HG03469 (cell line): ENCODE results near the gene CCNQ.

Experiments
- ATAC-seq: cut with Tn5 transposase; IDR thresholded peaks from one replicate; pipeline ENCODE4 v1.9.1; 2021; ENCODE audit warnings: mild to moderate bottlenecking, moderate library complexity, moderate number of reproducible peaks; ENCODE audit not compliant: unreplicated experiment

CCNQ gene

DNA sequence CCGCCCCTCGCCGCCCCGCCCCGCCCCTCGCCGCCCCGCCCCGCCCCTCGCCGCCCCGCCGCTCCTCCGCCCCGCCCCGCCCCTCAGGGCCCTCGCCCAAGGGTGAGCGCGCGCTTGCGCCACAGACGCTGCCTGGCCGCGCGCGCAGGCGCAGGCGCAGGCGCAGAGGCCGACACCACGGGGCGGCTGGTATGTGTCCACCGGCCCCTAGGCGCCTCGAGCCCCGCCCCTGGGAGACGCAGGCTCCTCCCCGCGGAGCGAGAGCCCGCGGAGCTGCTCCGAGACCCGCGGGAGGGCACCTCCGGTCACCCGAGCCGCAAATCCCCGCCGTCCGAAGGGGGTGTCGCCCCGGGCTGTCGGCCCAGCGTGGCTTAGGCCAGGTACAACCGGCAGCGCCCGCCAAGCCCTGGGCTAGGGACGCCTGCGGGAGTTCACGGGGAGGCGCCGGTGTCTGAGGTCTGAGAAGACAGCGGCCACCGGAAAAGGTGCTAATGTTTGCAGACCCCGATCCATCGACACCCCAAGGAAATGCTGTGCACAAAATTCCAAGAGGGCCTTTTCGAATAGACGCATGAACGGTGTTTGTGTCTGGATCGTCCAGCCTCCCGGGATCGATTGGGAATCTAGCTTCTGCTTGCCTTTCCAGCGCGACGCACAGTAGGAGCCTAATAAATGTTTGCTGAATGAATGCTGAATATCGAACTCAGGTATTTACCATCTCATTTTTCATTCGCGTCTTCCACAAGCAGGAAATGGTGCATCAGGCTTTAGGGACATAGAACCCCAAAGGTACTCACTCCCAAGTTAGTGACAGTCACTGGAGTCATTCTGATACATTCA lies 473 bp upstream of the CCNQ start:
- peak; percentile 62 for ATAC-seq

DNA sequence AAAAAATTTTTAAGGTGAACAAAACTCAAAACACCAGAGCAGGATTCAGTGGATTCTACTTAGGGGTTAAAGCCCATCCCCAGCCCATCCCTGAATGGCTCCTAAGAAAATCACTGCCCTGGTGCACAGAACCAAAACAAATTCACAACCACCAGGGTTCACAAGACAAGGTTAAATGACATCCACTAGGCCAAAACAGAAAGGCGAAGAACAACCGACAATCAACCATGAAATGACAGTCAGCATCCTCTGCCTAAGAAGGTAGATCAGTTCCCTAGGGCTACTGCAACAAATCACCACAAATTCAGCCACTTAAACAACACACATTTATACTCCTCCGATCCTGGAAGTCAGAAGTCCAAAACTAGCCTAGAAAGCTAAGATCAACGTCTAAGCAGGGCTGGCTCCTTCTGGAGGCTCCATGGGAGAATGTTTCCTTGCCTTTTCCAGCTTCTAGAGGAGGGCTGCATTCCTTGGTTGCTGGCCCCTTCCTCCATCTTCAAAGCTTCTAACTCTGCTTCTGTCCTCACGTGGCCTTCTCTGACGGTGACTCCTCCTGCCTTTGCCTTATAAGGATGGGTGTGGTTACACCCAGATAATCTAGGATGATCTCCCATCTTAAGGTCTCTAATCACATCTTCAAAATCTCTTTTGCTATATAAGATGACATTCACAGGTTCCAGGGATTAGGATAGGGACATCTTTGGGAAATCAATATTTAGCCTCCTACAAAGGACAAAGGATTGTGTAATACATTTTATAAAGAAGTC lies 1.8 kb downstream of the CCNQ start:
- ATAC-seq, result no peak

DNA sequence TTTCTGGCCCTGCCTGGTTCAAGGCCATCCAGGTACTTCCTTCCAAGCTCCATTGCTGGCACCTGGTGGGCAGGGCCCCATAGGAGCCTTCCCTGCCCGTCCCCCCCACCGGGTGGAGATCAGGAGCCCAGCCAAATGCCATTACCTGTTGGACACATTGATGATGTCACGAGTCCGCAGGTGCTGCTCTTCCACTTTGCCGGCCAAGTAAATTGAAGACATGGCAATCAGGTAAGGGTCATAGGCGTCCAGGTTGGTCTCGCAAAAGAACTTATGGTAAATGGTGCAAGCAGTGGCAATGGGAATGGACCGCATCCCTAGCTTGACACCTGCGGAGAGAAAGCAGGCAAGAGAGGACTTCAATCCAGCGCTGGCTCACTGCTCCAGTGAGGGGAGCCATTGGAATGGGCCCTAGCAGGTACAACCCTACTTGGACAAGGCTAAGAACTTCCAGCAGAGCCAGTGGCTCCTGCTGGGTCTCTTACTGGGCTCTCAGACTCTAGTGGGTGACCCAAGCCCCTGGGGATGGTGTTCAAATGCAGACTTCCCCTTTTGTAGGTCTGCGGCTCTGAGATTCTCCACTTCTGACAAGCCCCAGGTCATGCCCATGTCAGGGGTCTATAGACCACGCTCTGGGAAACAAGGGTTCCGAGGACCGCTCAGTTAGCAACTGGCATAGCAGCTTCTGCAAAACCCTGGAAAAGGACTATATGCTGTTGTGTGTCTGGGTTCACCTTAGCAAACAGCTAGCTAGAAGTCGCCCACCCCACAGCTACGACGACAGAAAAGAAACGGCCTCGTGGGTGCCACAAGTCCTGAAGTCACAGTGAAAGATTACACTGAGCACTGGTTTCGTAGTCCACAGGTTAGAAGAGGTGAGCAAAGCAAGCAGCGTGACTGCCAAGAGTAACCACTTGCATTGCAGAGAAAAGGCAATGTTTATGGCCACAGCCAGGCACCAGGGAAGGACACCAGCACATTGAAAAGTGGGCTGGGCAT lies 2.8 kb downstream of the CCNQ start:
- ATAC-seq, result no peak

DNA sequence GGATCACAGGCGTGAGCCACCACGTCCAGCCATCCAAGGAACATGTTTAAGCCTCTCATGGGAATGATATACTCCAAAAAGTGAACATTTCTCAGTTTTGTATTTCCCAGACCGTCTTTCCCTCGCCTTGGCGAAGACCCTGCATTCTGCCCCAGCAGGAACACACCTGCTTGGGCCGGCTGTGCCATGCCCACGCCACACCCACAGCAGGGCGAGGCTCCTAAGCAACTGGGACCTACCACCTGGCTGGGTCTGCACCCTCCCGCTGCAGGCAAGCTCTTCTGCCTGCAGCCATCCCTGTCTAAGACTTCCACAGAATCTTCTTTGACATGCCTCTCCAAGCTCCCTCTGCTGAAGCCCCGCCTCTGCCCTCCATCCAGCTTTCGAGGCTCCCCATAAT lies 3.6 kb downstream of the CCNQ start:
- no peak for ATAC-seq

DNA sequence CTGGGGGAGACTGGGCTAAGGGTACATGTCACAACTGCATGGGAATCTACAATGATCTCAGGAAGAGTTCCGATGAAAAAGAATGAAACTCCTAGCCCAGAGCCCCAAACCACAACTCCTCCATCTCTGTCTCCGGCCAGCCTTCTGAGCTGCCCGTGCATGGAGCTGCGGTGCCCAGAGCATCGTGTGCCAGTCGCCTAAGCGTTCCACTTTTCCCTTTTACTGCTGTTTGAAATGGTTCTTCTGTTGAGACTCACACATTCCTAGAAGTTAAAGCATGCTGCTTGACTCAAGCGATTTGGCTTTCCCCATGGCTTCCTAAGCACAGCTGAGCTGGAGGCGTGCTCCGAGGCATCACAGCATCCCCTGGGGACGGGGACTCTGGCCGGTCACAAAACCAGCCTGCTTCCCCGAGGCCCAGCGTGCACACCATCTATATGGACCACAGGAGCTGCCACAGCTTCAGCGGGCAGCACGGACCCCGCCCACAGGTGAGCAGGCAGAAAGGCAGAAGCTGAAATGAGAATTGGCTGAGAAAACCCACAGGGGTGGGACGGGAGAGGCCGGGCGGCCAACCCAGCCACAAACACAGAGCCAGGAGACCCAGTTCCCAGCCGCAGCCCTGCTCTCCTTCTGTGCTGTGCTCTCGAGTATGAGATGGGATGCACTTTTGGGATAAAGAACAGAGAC lies 5.0 kb downstream of the CCNQ start:
- no peak for ATAC-seq

DNA sequence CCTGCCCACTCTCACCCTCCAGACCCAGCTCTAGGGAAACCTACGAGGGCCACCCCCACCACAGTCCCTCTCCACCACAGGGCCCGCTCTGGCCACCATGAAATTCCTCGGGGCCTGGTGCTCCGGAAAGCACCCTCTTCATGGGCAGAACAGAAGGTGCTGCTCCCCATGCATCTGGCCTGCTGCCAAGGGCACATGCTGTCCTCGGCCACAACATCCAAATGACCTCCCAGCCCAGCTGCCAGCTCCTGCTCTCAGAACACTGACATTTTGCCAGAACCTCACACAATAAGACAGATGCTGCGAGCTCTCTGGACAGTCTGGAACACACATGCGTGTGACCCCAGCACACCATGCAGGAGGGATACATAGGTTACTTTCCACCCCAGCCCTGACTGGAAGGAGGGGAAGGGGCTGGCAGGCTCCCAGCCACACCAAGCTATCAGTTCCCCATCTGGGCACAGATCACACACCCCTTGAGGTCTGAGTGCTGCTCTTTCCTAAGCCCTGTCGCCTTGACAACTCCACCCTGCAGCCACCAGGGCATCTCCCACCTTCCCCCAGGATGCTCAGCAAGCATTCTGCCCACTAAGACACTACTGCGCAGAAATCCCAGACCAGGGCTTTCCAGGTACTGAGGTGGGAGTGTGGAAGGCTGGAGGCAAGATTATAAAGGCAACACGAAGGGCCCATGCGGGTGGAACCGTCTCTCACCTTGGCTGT lies 5.8 kb downstream of the CCNQ start:
- no peak for ATAC-seq

DNA sequence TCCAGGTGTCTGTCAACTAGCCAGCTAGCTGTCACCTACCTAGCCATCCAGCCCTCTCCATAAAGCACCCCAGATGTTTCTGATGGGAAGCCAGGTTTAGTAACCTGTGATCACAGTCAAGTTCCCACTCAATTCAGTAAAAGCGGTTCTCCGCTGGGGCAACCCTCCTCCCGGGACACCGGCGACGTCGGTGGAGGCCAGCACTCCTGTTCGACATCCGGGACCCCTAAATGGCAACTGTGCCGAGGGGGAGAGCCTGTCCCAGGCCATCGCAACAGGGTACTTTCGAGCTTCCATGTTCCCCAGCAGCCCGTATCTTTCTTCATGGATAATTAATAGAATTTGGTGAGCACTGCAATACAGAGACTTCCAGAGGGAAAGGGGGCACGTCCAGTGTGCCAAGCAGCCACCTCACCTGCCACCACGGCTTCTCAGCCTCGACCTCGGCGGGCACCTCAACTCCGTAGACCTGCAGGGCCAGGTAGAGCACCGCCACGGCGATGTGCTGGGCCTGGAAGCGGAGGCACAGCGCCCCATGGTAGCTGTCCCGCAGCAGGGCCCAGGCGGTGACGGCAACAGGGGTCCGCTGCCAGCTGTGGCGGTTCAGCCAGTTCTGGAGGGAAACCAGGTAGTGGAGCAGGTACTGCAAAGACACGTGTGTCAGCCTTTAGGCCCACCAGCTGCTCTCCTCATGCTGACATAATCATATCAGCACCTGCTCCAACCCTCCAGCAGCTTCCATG lies 6.7 kb downstream of the CCNQ start:
- no peak for ATAC-seq

DNA sequence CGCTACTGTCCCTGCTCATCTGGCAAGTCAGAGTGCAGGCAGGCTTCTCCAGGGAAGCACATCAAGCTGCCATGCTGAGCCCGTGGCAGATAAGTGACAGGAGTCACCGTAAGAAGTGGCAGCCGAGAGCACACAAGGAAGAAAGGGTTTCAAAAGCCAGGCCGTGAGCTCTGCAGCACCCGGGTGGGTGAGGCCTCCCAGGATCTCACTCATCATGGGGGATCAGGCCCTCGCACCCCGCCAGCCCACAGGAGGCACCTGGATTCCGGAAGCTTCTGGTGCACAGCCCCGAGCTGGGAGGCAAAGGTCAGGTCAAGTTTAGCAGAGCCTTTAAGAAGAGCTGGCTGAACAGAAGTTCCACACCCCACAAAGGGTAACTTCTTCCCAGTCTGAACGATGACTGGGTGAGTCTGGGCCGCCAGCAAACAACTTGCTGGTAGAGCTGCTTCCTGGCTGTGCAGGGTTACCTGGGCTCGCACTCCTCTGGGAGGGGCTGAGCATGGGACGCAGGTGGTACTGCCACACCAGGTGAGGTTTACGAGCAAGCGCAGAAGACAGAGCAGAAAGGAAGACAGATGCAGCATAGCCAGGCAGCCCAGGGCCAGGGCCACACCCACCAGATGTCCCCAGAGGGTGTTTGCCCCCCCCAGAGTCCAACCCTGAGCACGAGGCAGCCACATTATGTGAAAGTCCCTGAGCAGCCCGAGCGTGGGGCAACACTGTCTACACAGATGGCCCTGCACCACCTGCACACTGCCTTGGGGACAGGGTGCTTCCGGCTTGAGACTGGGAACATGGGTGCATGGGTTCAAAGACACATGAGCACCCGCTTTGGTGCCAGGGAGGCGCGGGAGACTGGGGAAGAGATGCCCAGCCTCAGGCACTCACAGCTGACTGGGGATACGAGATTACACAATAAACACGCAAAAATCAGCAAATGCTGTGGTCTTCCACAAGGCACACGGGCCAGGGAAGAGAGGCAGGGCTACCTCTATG lies 7.7 kb downstream of the CCNQ start:
- no peak for ATAC-seq

DNA sequence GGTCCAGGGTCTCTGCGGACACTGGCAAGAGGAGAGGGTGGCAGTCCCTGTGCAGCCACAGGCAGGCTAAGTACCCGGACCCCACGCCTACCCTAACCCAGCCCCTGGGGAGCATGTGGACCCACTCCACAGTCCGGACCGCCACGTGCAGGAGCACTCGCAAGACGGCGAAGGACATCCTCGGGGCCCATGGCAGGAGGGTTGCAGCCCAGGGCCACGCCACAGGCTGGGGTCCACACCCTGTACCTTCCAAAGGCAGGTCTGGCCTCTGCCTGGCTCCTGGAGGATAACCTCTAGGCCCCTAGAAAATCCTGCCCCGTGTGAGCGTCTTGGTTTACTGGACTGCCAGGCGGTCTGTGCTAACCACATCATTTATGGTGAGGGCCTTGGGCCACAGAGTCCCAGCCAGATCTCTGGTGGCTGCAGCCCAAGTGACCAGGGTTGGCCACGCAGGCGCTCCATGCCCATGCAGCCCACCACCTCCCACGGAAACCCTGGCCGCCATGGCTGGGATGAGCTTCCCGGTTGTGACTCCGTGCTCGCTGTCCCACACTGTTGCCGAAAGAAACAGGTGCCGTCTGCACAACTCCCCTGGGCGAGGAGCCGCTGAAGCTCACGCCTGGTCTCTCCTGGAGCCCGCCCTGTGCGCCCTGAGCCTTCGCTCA lies 10.0 kb downstream of the CCNQ start:
- ATAC-seq, result no peak

DNA sequence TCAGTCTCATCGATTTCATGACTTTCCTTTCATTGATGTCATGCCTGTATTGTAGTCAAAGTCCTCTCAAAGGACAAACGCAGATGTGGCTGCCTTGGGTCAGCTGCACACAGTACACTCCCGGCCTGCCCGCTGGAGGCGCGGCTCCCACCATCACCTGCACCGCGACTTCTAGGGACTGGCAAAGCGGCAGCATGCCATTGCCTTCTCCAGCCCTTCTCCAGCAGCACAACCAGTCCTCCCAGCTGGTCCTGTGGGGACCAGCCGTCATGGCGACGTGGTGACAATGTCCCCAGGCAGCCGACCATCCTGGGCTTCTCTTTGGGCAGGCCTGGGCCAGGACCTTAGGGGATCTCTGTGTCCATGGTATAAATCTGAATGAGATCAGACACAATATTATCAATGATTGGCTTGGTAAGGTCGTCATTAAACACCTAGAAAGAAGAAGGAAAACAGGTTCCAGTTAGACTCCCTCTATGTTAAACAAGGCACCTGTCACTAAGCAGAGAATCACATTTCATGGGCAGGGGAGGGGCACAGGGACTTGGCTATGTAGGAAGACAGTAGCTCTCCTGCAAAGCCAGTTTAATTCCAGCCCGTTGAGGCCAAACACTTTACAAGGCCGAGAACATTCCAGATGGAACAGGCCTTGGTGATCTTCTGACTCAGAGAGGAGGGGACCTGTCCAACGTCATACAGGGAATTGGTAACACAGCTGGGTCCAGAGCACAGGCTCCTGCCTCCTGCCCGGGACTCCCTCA lies 10.7 kb downstream of the CCNQ start:
- ATAC-seq, result no peak

DNA sequence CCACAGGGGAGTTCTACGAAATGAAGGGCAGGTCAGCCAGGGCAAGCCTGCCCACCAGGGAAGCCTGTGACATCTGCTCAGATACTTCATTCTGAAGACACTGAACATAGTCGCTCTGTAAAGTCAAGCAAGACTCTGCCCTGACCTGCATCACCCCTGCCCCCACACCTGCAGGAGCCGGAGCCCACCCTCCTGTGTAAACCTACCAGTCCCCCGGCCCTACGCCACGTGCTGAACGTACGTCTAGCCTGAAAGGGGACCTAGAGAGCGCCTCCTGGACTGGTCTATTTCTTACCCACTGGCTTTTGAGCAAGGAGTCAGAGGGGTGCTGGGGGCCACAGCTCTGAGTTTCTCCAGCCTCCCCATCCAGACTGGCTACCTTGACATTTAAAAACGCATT lies 11.6 kb downstream of the CCNQ start:
- ATAC-seq, result no peak

DNA sequence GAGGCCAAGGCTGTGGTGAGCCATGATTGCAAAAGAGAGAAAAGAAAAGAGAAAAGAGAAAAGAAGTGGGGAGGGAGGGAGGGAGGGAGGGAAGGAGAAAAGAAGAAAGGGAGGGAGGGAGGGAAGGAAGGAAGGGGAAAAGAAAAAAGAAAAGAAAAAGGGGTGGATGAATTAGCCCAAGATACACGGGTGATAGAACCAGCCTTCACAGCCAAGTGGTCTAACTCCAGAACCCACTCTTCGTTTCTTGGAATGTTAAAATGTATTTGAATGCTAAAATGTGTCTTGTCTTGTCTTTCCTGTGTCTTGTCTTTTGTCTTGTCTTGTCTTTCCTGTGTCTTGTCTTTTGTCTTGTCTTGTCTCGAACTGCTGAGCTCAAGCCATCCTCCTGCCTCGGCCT lies 13.1 kb downstream of the CCNQ start:
- no peak for ATAC-seq

DNA sequence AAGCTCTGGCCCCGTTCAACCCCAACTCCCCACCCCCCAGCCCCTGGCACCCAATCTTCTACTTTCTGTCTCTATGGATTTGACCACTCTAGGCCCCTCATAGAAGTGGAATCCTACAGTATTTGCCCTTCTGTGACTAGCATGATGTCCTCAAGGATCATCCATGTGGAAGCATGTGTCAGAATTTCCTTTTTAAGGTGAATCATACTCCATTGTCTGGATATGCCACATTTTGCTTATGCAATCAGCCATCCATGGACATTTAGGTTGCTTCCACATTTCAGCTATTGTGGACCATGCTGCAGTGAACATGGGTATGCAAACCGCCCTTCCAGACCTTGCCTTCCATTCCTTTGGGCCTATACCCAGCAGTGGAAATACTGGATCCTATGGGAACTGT lies 15.5 kb downstream of the CCNQ start:
- ATAC-seq, result no peak

DNA sequence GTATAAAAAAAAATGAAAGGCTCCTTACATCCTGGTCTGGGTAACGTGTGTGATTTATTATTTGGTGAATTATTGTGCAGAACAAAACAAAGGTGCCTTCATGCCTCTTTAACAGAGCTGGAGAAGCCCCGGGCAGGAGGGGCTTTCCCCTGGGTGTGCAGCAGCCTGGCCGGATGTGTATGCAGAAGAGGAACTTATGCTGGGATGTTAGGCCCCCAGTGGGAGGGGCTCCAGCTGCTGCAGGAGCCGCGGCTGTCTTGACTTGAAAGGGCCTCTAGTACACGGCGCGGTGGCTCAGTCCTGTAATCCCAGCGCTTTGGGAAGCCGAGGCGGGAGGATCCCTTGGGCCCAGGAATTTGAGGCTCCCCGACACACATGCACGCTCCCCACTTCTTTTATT lies 16.0 kb downstream of the CCNQ start:
- ATAC-seq, result peak; percentile 93

DNA sequence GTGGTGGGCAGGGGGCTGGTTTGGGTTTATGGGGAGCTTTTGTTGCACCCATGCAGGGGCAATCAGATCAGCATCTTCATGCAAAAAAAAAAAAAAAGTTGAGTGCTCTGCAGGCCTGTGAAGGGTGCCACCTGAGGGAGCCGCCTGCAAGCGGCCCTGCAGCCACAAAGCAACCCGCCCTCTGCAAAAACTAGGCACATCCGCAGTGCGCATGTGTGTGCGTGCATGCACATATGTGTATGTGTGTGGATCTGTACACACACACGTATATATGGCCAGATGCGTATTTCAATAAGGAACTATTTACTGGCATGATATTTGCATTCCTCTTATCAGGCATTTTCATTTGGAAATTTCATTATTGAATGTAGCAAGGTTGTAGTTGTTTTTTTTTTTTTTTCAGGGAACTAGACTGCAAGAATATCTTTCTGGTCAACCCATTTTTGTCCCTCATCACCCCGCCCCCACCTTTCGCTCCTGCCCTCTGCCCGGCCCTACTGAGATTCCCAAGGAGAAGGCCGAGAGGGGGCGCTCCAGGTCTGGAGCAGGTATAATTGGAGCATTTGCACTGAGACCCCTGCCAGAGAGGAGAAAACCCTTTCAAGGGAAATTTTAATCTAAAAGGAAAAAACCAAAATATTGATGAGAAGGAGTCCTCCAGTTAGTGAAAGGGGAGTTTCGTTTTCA lies 18.1 kb downstream of the CCNQ start:
- ATAC-seq, result no peak

DNA sequence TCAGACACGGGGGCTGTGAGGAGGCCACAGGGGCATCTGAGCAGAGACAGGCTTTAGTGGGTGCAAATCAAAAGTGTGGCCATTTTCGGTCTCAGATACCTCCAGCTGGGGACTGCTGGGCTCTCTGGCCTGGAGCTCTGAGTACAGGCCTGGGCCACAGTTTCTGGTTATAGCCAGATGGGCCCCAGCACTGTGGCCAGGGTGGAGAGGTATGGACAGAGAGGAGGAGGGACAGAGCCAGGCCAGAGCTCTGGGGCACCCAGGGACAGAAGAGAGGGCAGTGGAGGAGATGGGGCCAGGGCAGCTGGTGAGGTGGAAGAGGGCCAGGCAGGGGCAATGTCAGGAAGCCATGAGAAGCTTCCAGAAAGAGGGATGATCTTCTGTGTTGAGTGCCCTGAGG lies 20.1 kb downstream of the CCNQ start:
- no peak for ATAC-seq
